ENCODE measurements around the gene DPP10.

DPP10 gene

GRCh38 chr2:115549611-115550130 is 1107.2 kb downstream of the DPP10 start:
- Histone ChIP-seq H3K27ac (ENCODE audit: low read depth, low read length, poor library complexity, severe bottlenecking) (no peak overlapping the region), H3K9ac (ENCODE audit: low read length) (no peak overlapping the region), H3F3A (ENCODE audit: insufficient read depth, low read length) (no peaks in the 10 kb centered on the region), H3K4me3 (ENCODE audit: low read depth, low read length, poor library complexity, severe bottlenecking) (no peak overlapping the region), H4K20me1 (ENCODE audit: insufficient read depth, low read length) (no peaks in the 10 kb centered on the region), H3K79me2 (ENCODE audit: insufficient read depth, low read length) (no peaks in the 10 kb centered on the region), H3K4me1 (ENCODE audit: insufficient read depth, low read length, severe bottlenecking) (no peaks in the 10 kb centered on the region), H3K9me2 (ENCODE audit: low read depth, low read length) (no peaks in the 10 kb centered on the region), H3K36me3 (ENCODE audit: insufficient read depth, low read length) (no peaks in the 10 kb centered on the region), H3K27me3 (ENCODE audit: insufficient read depth, low read length) (no peaks in the 10 kb centered on the region), H2AFZ (ENCODE audit: low read length) (no peak overlapping the region), H3K9me3 (ENCODE audit: low read length) (no peaks in the 10 kb centered on the region), H3K4me2 (ENCODE audit: low read length) (no peak overlapping the region)
- no peak for TF ChIP-seq EZH2 (IDR thresholded peaks at IDR 0.05; ENCODE audit: borderline replicate concordance, low read length)
- no peak for TF ChIP-seq CTCF (IDR thresholded peaks at IDR 0.05; ENCODE audit: low read length)

GRCh38 chr2:115552726-115553125 is 1110.3 kb downstream of the DPP10 start:
- no peaks in the 10 kb centered on the region for H3K9me3 ChIP-seq (ENCODE audit: low read length)
- H3K9me2 ChIP-seq (ENCODE audit: low read depth, low read length) = no peaks in the 10 kb centered on the region
- no peaks in the 10 kb centered on the region for H3K79me2 ChIP-seq (ENCODE audit: insufficient read depth, low read length)
- H4K20me1 ChIP-seq (ENCODE audit: insufficient read depth, low read length) = no peaks in the 10 kb centered on the region
- no peak overlapping the region for H3K4me2 ChIP-seq (ENCODE audit: low read length)
- H3K27me3 ChIP-seq (ENCODE audit: insufficient read depth, low read length) = no peaks in the 10 kb centered on the region
- no peak overlapping the region for H2AFZ ChIP-seq (ENCODE audit: low read length)
- H3K4me1 ChIP-seq (ENCODE audit: insufficient read depth, low read length, severe bottlenecking) = no peaks in the 10 kb centered on the region
- no peak overlapping the region for H3K9ac ChIP-seq (ENCODE audit: low read length)
- H3F3A ChIP-seq (ENCODE audit: insufficient read depth, low read length) = no peaks in the 10 kb centered on the region
- TF ChIP-seq CTCF (IDR thresholded peaks at IDR 0.05; ENCODE audit: low read length) (no peak), EZH2 (IDR thresholded peaks at IDR 0.05; ENCODE audit: borderline replicate concordance, low read length) (no peak)
- no peaks in the 10 kb centered on the region for H3K36me3 ChIP-seq (ENCODE audit: insufficient read depth, low read length)
- H3K4me3 ChIP-seq (ENCODE audit: low read depth, low read length, poor library complexity, severe bottlenecking) = no peak overlapping the region
- H3K27ac ChIP-seq (ENCODE audit: low read depth, low read length, poor library complexity, severe bottlenecking) = no peak overlapping the region

GRCh38 chr2:115554153-115554552 is 1111.7 kb downstream of the DPP10 start:
- H3K4me2 ChIP-seq (ENCODE audit: low read length) = no peak overlapping the region
- no peaks in the 10 kb centered on the region for H3K79me2 ChIP-seq (ENCODE audit: insufficient read depth, low read length)
- no peaks in the 10 kb centered on the region for H3K36me3 ChIP-seq (ENCODE audit: insufficient read depth, low read length)
- H3K9ac ChIP-seq (ENCODE audit: low read length) = no peak overlapping the region
- H3K9me2 ChIP-seq (ENCODE audit: low read depth, low read length) = no peaks in the 10 kb centered on the region
- no peak overlapping the region for H2AFZ ChIP-seq (ENCODE audit: low read length)
- no peaks in the 10 kb centered on the region for H3K27me3 ChIP-seq (ENCODE audit: insufficient read depth, low read length)
- no peaks in the 10 kb centered on the region for H3F3A ChIP-seq (ENCODE audit: insufficient read depth, low read length)
- no peaks in the 10 kb centered on the region for H3K9me3 ChIP-seq (ENCODE audit: low read length)
- H3K27ac ChIP-seq (ENCODE audit: low read depth, low read length, poor library complexity, severe bottlenecking) = no peak overlapping the region
- no peaks in the 10 kb centered on the region for H4K20me1 ChIP-seq (ENCODE audit: insufficient read depth, low read length)
- TF ChIP-seq EZH2 (IDR thresholded peaks at IDR 0.05; ENCODE audit: borderline replicate concordance, low read length) (no peak), CTCF (IDR thresholded peaks at IDR 0.05; ENCODE audit: low read length) (no peak)
- H3K4me3 ChIP-seq (ENCODE audit: low read depth, low read length, poor library complexity, severe bottlenecking) = no peak overlapping the region
- no peaks in the 10 kb centered on the region for H3K4me1 ChIP-seq (ENCODE audit: insufficient read depth, low read length, severe bottlenecking)

Measured in OCI-LY1 (cell line).